HEK293 (cell line): Measurements from ENCODE around the gene ATP5PO.

Experiments
- AEBP2 ChIP-seq: fragments of 450-650 bp; formaldehyde crosslinking; IDR thresholded peaks from 2 replicates; pipeline ENCODE4 v1.5.1; 2016; ENCODE audit warnings: missing biosample characterization, missing genetic modification characterization, borderline replicate concordance
- CTCF ChIP-seq: fragments of 450-650 bp; formaldehyde crosslinking; IDR thresholded peaks from 2 replicates; pipeline ENCODE4 v1.5.1; 2016; ENCODE audit warnings: missing biosample characterization, missing genetic modification characterization
- GFI1B ChIP-seq: fragments of 450-650 bp; formaldehyde crosslinking; IDR thresholded peaks from 2 replicates; pipeline ENCODE4 v1.5.1; 2016; ENCODE audit warnings: missing biosample characterization, missing genetic modification characterization
- KLF10 ChIP-seq: fragments of 450-650 bp; IDR thresholded peaks from 2 replicates; pipeline ENCODE4 v1.5.1; 2018; ENCODE audit warnings: missing biosample characterization, mild to moderate bottlenecking, missing genetic modification characterization
- PRDM1 ChIP-seq: fragments of 450-650 bp; formaldehyde crosslinking; IDR thresholded peaks from 2 replicates; pipeline ENCODE4; 2016; ENCODE audit warnings: missing biosample characterization, missing genetic modification characterization
- SETDB1 ChIP-seq: IDR thresholded peaks from one replicate; pipeline ENCODE4 v1.6.1; 2017; ENCODE audit warnings: mild to moderate bottlenecking, low read length, moderate library complexity, mixed read lengths; ENCODE audit not compliant: insufficient read length
- TCF7L2 ChIP-seq: IDR thresholded peaks from 2 replicates; pipeline ENCODE4 v1.6.1; 2011; ENCODE audit warnings: low read depth, mild to moderate bottlenecking, inconsistent platforms, low read length, moderate library complexity, borderline replicate concordance
- TSHZ1 ChIP-seq: fragments of 450-650 bp; formaldehyde crosslinking; IDR thresholded peaks from 2 replicates; pipeline ENCODE4 v1.5.1; 2016; ENCODE audit warnings: missing biosample characterization, missing genetic modification characterization, borderline replicate concordance
- YY1 ChIP-seq: fragments of 450-650 bp; formaldehyde crosslinking; IDR thresholded peaks from 2 replicates; pipeline ENCODE4 v1.5.1; 2018; ENCODE audit warnings: missing biosample characterization, missing genetic modification characterization
- ZNF157 ChIP-seq: fragments of 450-650 bp; formaldehyde crosslinking; IDR thresholded peaks from 2 replicates; pipeline ENCODE4 v1.5.1; 2016; ENCODE audit warnings: missing biosample characterization, missing genetic modification characterization
- ZNF792 ChIP-seq: fragments of 450-650 bp; formaldehyde crosslinking; IDR thresholded peaks from 2 replicates; pipeline ENCODE4 v1.5.1; 2016; ENCODE audit warnings: missing biosample characterization, missing genetic modification characterization

GRCh38 chr21:33924766-33925100 lies 9.1 kb upstream of the ATP5PO start:
- TF ChIP-seq PRDM1 (tag by site-specific recombination) (no peak), GFI1B (tag by site-specific recombination) (no peak), CTCF (no peak), AEBP2 (tag by site-specific recombination) (no peak), YY1 (tag by site-specific recombination) (no peak), ZNF157 (tag by site-specific recombination) (no peak), ZNF792 (tag by site-specific recombination) (no peak), TCF7L2 (no peak), SETDB1 (no peak), TSHZ1 (tag by site-specific recombination) (no peak), KLF10 (tag by site-specific recombination) (no peak)
